SK-N-SH treated with all-trans-retinoic acid at 6 μM for 48 hours (cell line): ENCODE measurements around the gene COL23A1.

Experiments
- ARNTL ChIP-seq: fragments of 450-650 bp; formaldehyde crosslinking; IDR thresholded peaks from 2 replicates; pipeline ENCODE4 v1.5.0; 2020; ENCODE audit warnings: low read depth, mild to moderate bottlenecking, moderate library complexity, borderline replicate concordance
- SNAI2 ChIP-seq: fragments of 250-450 bp; sonication (Bioruptor Pico); IDR thresholded peaks from 2 replicates; pipeline ENCODE4 v1.5.0; 2020; ENCODE audit warnings: mild to moderate bottlenecking, moderate library complexity
- ZFP3 ChIP-seq: fragments of 250-450 bp; sonication (Bioruptor Pico); IDR thresholded peaks from 2 replicates; pipeline ENCODE4 v1.5.0; 2020; ENCODE audit warnings: mild to moderate bottlenecking, moderate library complexity

DNA sequence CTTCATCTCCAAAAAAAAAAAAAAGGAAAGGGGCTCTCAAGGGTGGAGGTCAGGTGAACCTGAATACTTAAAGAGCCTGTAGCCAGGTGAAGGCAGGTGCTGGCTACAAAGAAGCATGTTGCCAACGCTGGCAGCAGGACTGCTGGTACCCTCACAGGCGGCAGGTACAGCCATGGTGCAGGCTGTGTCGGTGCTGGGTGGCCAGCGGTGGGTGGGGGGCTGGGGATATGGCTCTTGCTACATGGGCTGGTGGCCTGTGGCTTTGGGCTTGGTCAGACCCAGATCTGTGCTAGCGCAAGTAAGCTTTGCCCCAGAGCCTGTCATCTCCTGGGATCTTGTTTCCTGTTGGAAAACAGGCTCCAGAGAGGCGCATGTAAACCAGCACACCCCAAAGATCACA, 271.3 kb downstream of the COL23A1 start:
- TF ChIP-seq ZFP3 (CRISPR knock-in tag) = no peak
- no peak for TF ChIP-seq ARNTL (CRISPR knock-in tag)
- no peak for TF ChIP-seq SNAI2
